GM08714 (cell line): Measurements from ENCODE around the gene HEMK1.
A peak's percentile ranks its signal among the peaks of the same experiment; 100 is the strongest.

Source experiments
- H3K4me3 ChIP-seq: fragments of 200-500 bp; sonication (Bioruptor generic); 2 replicates; pipeline ENCODE4 v1.5.1; 2014; ENCODE audit warnings: mild to moderate bottlenecking, low read length, inconsistent platforms
- ZNF274 ChIP-seq: IDR thresholded peaks from 2 replicates; pipeline ENCODE4 v1.6.1; 2012; ENCODE audit warnings: mild to moderate bottlenecking, low read depth, low read length

HEMK1 gene

DNA sequence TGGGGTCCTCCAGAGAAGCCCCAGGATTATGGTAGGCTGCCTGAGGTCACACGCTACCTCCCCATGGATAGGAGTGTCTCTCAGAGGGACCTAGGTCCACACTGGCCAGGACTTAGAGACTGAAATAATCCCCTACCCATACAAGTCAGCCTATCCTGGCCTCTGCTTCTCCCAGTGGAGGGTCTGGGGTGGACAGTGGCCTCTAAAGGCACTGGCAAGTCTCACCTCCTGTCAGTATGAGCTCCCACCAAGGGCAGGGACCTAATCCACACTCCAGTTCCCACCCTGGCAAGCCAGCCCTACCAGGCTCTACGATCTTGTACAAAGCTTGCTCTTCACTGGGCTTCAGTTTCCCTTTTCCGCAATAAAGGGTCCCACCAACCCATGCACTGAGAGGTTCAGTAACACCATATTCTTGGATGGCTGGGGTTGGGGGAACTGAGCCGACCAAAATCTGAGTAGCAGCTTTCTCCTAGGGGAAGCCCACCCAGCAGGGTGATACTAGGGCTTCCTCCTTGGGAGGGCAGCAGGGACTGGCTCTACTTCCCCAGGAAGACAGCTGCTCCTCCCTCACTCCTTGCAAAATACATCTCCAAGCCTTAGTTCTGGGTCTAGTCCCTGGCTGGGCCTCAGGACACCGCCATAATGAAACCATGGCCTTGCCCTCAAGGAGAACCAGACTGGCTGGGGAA lies 39.9 kb downstream of the HEMK1 start:
- H3K4me3 ChIP-seq: no peak overlapping the region
- TF ChIP-seq ZNF274: no peak

DNA sequence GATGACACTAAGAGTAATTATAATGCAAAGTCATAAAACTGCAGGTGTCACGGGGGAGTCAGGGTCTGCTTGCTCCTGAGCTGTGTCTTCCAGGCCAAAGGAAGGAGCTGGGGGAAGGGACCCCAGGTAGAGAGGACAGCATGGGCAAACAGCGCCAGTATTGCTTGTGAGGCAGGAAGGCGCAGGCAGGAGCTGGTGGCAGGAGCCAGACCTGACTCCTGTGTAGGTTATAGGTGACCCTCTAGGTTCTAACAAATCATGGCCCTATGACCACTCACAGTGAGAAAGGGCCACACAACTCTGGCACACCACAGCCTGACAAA lies 40.4 kb downstream of the HEMK1 start:
- TF ChIP-seq ZNF274: no peak
- H3K4me3 ChIP-seq: no peak overlapping the region

DNA sequence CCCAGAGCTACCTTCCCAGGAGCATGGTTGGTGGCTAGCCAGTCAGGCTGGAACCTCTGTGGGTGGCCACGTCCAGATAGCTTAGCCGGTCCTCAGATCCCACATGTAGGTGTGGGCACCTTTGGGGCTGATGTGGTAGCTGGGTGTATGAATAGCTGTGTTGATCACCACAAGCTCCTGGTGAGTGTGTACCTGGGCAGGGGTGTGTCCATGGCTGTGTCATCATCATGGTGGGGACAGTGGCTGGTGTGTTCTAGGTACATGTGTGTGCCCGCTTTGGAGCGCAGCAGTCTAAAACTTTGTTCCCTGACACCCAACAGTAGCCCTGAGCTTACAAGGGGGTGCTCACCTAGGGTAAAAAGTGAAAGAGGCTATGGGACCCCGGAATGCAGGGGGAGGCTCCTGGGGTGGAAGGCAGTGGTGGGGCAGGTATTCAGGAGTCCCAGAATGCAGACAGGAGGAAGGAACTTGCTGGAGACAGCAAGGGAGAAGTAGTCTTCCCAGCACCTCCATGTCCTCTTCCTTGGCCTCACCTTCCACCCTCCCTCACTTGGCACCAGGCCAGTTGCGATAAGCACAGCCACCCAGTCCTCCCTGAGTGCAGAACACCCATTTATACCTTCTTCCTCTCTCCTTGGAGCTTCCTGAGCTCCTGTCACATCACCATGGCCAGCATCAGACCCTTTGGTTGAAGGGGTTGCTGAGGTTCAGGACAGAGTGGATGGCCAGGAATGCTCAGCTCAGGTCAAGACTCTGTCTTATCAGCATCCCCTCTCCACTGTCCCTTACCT lies 41.1 kb downstream of the HEMK1 start:
- peak overlapping the region; percentile 71; the same call in 1 of the 2 replicates for H3K4me3 ChIP-seq
- no peak for TF ChIP-seq ZNF274

GRCh38 chr3:50610992-50611463 lies 41.7 kb downstream of the HEMK1 start:
- no peak for TF ChIP-seq ZNF274

DNA sequence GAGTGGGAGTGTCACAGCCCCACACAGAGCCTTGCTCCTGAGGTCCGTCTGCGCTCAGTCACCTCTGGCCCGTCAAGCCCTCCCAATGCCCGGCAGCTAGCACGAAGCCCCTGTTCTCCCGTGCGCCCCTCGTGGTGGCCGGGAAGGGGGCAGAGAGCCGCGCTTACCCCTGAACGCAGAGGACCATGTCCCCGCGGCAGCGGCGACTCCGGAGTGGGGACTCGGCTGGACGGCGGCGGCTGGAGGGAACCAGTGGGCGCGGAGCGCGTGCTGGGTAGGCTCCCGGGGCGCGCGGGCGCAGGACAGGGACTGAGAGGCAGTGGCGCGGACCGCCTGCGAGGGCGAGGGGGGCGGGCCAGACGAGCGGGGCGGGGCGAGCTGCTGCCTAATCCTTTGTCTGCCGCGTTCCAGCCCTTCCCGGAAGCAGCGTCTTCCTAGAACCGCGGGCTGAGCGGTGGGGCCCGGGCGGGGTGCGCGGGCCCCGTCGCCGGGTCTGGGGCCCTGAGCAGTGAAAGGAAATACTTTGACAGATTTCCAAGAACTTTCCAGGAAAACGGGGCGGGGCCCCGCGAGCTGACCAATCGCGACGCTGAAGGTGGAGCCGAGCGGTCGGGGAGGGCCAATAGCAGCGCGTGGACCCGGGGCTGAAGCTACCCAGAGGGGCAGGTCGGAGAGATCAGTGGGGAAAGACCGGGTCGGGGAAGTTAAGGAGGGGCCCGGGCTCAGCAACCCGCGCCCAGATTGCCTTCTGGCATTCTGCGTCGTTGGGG lies 42.3 kb downstream of the HEMK1 start, which contains the start of gene CISH:
Gene CISH (minus strand): TSS at position 311 of the 770 bp plus-strand sequence. CDS start 124 bp downstream, at position 187.
- H3K4me3 ChIP-seq: peak within 1 kb of the TSS; percentile 71; the same call in 1 of the 2 replicates

More at GRCh38 chr3:50610992-50611463, 41.7 kb downstream of the HEMK1 start:
- peak overlapping the region; percentile 71; the same call in 1 of the 2 replicates for H3K4me3 ChIP-seq

GRCh38 chr3:50612234-50612882 lies 43.0 kb downstream of the HEMK1 start:
- peak overlapping the region; percentile 71; the same call in 1 of the 2 replicates for H3K4me3 ChIP-seq
- no peak for TF ChIP-seq ZNF274

More for the DNA sequence above, 42.3 kb downstream of the HEMK1 start, which contains the start of gene CISH:
- no peak for TF ChIP-seq ZNF274

GRCh38 chr3:50612970-50613846 lies 43.9 kb downstream of the HEMK1 start:
- no peak for TF ChIP-seq ZNF274
- H3K4me3 ChIP-seq: no peak overlapping the region

DNA sequence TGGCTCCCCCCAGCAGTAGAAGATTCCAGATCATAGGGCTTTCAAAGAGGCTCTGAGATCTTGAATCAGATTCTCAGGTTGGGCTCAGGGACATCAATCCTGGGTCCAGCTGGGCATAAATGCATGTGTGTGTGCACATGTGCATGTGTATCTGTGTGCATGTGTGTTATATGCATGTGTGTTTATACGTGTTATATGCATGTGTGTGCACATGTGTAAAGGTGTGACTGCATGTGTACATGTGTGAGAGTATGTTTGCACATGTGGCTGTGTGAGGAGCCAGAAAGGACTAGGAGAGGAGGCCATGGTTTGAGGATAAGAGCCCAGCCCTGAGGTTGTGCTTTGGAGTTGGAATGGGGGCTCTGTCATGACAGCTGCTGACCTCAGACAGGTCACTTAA lies 45.9 kb downstream of the HEMK1 start:
- TF ChIP-seq ZNF274: no peak
- H3K4me3 ChIP-seq: no peak overlapping the region

GRCh38 chr3:50616003-50616769 lies 46.9 kb downstream of the HEMK1 start:
- H3K4me3 ChIP-seq: peak overlapping the region; percentile 58; the same call in 1 of the 2 replicates
- TF ChIP-seq ZNF274: no peak

- TF ChIP-seq ZNF274: no peak
- H3K4me3 ChIP-seq: peak overlapping the region; percentile 58; the same call in 1 of the 2 replicates
Observed at GRCh38 chr3:50616770-50617095, 47.4 kb downstream of the HEMK1 start.

DNA sequence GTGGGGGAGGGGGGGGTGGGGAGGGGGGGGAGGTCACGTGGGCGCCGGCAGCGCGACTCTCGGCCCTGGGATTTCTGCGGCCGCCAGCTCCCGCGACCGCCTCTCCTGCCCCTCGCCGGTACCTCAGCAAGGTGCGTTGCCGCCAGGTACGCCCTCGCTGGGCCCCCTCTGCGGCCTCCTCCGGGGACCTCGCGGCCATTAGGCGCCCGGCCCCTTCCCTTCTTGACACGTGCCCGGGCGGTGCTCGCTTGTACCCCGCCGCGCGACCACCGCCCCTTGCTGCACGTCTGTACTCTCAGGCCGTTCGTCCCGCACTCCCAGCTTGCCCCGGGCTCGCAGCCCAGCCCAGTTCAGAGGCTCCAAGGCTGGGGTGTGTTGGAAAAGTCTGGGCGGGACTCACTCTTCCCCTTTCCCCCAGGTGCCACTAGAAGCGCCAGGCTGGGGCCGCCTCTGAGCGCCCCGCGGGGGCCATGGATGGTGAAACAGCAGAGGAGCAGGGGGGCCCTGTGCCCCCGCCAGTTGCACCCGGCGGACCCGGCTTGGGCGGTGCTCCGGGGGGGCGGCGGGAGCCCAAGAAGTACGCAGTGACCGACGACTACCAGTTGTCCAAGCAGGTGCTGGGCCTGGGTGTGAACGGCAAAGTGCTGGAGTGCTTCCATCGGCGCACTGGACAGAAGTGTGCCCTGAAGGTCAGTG lies 47.9 kb downstream of the HEMK1 start, which contains the start of gene MAPKAPK3:
Gene MAPKAPK3 (plus strand): TSS at position 56 of the 696 bp plus-strand sequence. CDS start 415 bp downstream, at position 471.
- H3K4me3 ChIP-seq: peak within 1 kb of the TSS; percentile 87
- TF ChIP-seq ZNF274: no peak
